ENCODE measurements around the gene ADGRA1.

DNA sequence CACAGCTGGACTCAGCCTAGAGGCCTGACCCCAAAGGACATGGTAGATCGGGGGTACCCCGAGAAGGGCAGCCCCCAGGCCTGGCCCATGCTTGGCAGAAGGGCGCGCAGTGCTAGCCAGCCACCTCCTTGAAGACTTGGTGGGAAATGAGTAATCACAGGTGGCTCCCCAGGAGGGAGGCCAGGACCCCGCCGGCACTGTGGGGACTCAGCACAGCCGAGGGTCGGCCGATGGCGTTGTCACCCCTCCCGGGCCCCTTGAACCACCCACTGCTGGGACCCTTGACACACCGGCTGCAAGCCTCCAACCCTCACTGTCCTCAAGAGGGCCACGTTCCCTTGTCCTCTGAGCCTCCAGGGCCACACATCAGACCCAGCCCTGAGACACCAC, 27.7 kb downstream of the ADGRA1 start:
- TF ChIP-seq, protein P1, sequence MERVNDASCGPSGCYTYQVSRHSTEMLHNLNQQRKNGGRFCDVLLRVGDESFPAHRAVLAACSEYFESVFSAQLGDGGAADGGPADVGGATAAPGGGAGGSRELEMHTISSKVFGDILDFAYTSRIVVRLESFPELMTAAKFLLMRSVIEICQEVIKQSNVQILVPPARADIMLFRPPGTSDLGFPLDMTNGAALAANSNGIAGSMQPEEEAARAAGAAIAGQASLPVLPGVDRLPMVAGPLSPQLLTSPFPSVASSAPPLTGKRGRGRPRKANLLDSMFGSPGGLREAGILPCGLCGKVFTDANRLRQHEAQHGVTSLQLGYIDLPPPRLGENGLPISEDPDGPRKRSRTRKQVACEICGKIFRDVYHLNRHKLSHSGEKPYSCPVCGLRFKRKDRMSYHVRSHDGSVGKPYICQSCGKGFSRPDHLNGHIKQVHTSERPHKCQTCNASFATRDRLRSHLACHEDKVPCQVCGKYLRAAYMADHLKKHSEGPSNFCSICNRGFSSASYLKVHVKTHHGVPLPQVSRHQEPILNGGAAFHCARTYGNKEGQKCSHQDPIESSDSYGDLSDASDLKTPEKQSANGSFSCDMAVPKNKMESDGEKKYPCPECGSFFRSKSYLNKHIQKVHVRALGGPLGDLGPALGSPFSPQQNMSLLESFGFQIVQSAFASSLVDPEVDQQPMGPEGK (tag by site-specific recombination; IDR thresholded peaks at IDR 0.05) = no peak
- TF ChIP-seq ZNF274 (IDR thresholded peaks at IDR 0.05; ENCODE audit: low read length) (no peak), ZNF274 (tag by site-specific recombination; IDR thresholded peaks at IDR 0.05; ENCODE audit: borderline replicate concordance) (no peak), ZNF629 (tag by site-specific recombination; IDR thresholded peaks at IDR 0.05) (no peak), ZNF302 (tag by site-specific recombination; IDR thresholded peaks at IDR 0.05; ENCODE audit: low read depth) (no peak), ZNF514 (tag by site-specific recombination; IDR thresholded peaks at IDR 0.05) (no peak), ZBTB21 (tag by site-specific recombination; IDR thresholded peaks at IDR 0.05) (no peak), ZNF776 (tag by site-specific recombination; IDR thresholded peaks at IDR 0.05; ENCODE audit: borderline replicate concordance) (no peak), ZNF350 (tag by site-specific recombination; IDR thresholded peaks at IDR 0.05) (no peak)
- TF ChIP-seq, protein P2, sequence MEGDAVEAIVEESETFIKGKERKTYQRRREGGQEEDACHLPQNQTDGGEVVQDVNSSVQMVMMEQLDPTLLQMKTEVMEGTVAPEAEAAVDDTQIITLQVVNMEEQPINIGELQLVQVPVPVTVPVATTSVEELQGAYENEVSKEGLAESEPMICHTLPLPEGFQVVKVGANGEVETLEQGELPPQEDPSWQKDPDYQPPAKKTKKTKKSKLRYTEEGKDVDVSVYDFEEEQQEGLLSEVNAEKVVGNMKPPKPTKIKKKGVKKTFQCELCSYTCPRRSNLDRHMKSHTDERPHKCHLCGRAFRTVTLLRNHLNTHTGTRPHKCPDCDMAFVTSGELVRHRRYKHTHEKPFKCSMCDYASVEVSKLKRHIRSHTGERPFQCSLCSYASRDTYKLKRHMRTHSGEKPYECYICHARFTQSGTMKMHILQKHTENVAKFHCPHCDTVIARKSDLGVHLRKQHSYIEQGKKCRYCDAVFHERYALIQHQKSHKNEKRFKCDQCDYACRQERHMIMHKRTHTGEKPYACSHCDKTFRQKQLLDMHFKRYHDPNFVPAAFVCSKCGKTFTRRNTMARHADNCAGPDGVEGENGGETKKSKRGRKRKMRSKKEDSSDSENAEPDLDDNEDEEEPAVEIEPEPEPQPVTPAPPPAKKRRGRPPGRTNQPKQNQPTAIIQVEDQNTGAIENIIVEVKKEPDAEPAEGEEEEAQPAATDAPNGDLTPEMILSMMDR (tag by site-specific recombination; IDR thresholded peaks at IDR 0.05) = no peak
- TF ChIP-seq, protein P3, sequence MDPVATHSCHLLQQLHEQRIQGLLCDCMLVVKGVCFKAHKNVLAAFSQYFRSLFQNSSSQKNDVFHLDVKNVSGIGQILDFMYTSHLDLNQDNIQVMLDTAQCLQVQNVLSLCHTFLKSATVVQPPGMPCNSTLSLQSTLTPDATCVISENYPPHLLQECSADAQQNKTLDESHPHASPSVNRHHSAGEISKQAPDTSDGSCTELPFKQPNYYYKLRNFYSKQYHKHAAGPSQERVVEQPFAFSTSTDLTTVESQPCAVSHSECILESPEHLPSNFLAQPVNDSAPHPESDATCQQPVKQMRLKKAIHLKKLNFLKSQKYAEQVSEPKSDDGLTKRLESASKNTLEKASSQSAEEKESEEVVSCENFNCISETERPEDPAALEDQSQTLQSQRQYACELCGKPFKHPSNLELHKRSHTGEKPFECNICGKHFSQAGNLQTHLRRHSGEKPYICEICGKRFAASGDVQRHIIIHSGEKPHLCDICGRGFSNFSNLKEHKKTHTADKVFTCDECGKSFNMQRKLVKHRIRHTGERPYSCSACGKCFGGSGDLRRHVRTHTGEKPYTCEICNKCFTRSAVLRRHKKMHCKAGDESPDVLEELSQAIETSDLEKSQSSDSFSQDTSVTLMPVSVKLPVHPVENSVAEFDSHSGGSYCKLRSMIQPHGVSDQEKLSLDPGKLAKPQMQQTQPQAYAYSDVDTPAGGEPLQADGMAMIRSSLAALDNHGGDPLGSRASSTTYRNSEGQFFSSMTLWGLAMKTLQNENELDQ (tag by site-specific recombination; IDR thresholded peaks at IDR 0.05; ENCODE audit: low read depth) = no peak
